ENCODE measurements around the gene EXOSC3. TPM values are rescaled to one million over a fixed set of nuclear protein-coding genes. Genes with fewer than 3 reads are reported as not detected.
"Not testable (repeated sequence)": the region's sequence is repeated elsewhere in the genome, so short reads cannot be mapped to it uniquely, and the experiment has no call there.

Gene EXOSC3
- total and polyA plus RNA-seq, 7 donors, result 12.9 to 48.9 (median 18.3) TPM

- Histone ChIP-seq H3K27ac (no peak overlapping the region), H3K27me3 (ENCODE audit: insufficient read depth in 3 of 3, low read length in 2 of 3) (no peaks in the 10 kb centered on the region), H3K4me1 (no peaks in the 10 kb centered on the region), H3K9me3 (no peaks in the 10 kb centered on the region), H3K36me3 (ENCODE audit: insufficient read depth in 1 of 2, low read depth in 1 of 2) (peaks cover 3 to 69% of the 10 kb centered on the region in 2 donors), H3K4me3 (no peak overlapping the region)
- intact Hi-C loops (cut with DNase I), result loop anchor here in 1 of 2 donors (5.0 kb wide), 1 partner anchor 158 kb away; no protein-coding TSS in a partner anchor
- no peak for DNase-seq
- ATAC-seq, result no peak
- WGBS, 3 donors, result 91 to 97% (median 95%) methylated on average over 3 of the region's 3 CpGs
- TF ChIP-seq, protein P1, sequence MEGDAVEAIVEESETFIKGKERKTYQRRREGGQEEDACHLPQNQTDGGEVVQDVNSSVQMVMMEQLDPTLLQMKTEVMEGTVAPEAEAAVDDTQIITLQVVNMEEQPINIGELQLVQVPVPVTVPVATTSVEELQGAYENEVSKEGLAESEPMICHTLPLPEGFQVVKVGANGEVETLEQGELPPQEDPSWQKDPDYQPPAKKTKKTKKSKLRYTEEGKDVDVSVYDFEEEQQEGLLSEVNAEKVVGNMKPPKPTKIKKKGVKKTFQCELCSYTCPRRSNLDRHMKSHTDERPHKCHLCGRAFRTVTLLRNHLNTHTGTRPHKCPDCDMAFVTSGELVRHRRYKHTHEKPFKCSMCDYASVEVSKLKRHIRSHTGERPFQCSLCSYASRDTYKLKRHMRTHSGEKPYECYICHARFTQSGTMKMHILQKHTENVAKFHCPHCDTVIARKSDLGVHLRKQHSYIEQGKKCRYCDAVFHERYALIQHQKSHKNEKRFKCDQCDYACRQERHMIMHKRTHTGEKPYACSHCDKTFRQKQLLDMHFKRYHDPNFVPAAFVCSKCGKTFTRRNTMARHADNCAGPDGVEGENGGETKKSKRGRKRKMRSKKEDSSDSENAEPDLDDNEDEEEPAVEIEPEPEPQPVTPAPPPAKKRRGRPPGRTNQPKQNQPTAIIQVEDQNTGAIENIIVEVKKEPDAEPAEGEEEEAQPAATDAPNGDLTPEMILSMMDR (IDR thresholded peaks at IDR 0.05), result no peak
Measured at GRCh38 chr9:37769995-37770394, 14.9 kb downstream of the EXOSC3 start.

- Histone ChIP-seq H3K4me1 (no peaks in the 10 kb centered on the region), H3K27ac (no peak overlapping the region), H3K9me3 (no peaks in the 10 kb centered on the region), H3K4me3 (no peak overlapping the region), H3K36me3 (ENCODE audit: insufficient read depth in 1 of 2, low read depth in 1 of 2) (peaks cover 7 to 68% of the 10 kb centered on the region in 2 donors), H3K27me3 (ENCODE audit: insufficient read depth in 3 of 3, low read length in 2 of 3) (no peaks in the 10 kb centered on the region)
- intact Hi-C loops (cut with DNase I), result loop anchor here in 1 of 2 donors (5.0 kb wide), 1 partner anchor 157 kb away; no protein-coding TSS in a partner anchor
- WGBS, 3 donors, result 74 to 83% (median 76%) methylated on average over 5 of the region's 5 CpGs
- no peak for DNase-seq
- TF ChIP-seq, protein P1 (IDR thresholded peaks at IDR 0.05), result no peak
- no peak for ATAC-seq
Measured at GRCh38 chr9:37769306-37769705, 15.6 kb downstream of the EXOSC3 start.

- intact Hi-C loops (cut with DNase I), result loop anchor here in 1 of 2 donors (5.0 kb wide), 1 partner anchor 153 kb away; no protein-coding TSS in a partner anchor
- 89 to 98% (median 95%) methylated on average over 5 to 6 of the region's 6 CpGs for WGBS, 3 donors
- H3K36me3 ChIP-seq (ENCODE audit: insufficient read depth in 1 of 2, low read depth in 1 of 2), result peaks cover 4 to 46% of the 10 kb centered on the region in 2 donors
Measured at GRCh38 chr9:37765263-37765662, 19.6 kb downstream of the EXOSC3 start.

GRCh38 chr9:37761511-37761910, 23.4 kb downstream of the EXOSC3 start:
- DNase-seq (no peak), ATAC-seq (no peak)
- Histone ChIP-seq H3K4me1 (no peaks in the 10 kb centered on the region), H3K27me3 (ENCODE audit: insufficient read depth in 3 of 3, low read length in 2 of 3) (no peaks in the 10 kb centered on the region), H3K9me3 (no peaks in the 10 kb centered on the region), H3K36me3 (ENCODE audit: insufficient read depth in 1 of 2, low read depth in 1 of 2) (peaks cover 4 to 32% of the 10 kb centered on the region in 2 donors), H3K4me3 (no peak overlapping the region), H3K27ac (no peak overlapping the region)
- WGBS, 3 donors, result 29 to 47% (median 30%) methylated on average over 3 of the region's 3 CpGs
- intact Hi-C loops (cut with DNase I), result no loop called here
- TF ChIP-seq, protein P1 (IDR thresholded peaks at IDR 0.05), result no peak

More at GRCh38 chr9:37765263-37765662, 19.6 kb downstream of the EXOSC3 start:
- H3K9me3 ChIP-seq; ATAC-seq; DNase-seq; H3K27me3 ChIP-seq (ENCODE audit: insufficient read depth in 3 of 3, low read length in 2 of 3); H3K27ac ChIP-seq; H3K4me1 ChIP-seq; H3K4me3 ChIP-seq: not testable (repeated sequence)

GRCh38 chr9:37760416-37761161, 24.3 kb downstream of the EXOSC3 start:
- no peaks in the 10 kb centered on the region for H3K27me3 ChIP-seq (ENCODE audit: insufficient read depth in 3 of 3, low read length in 2 of 3)
- H3K27ac ChIP-seq, result no peak overlapping the region
- WGBS, 3 donors, result 86 to 93% (median 91%) methylated on average over 7 of the region's 7 CpGs
- TF ChIP-seq, protein P1 (IDR thresholded peaks at IDR 0.05), result no peak
- intact Hi-C loops (cut with DNase I), result no loop called here
- DNase-seq (no peak), ATAC-seq (no peak)
- no peaks in the 10 kb centered on the region for H3K4me1 ChIP-seq
- H3K4me3 ChIP-seq, result no peak overlapping the region
- peaks cover 4 to 32% of the 10 kb centered on the region in 2 donors for H3K36me3 ChIP-seq (ENCODE audit: insufficient read depth in 1 of 2, low read depth in 1 of 2)
- H3K9me3 ChIP-seq, result no peaks in the 10 kb centered on the region
